Peyer's patch (tissue), 4 donors: ENCODE data around the gene CHSY1. TPM values are rescaled to one million over a fixed set of nuclear protein-coding genes. Genes with fewer than 3 reads are reported as not detected.
A peak's percentile ranks its signal among the peaks of the same experiment; 100 is the strongest.
"Not testable (repeated sequence)": the region's sequence is repeated elsewhere in the genome, so short reads cannot be mapped to it uniquely, and the experiment has no call there.

Experiments
- DNase-seq, 3 donors: peaks; one replicate each; pipeline ENCODE4 v3.0.0-alpha.2; 2017 to 2019
- H3K27ac ChIP-seq, 4 donors: fragments of 200-600 bp; sonication (generic); one replicate each; pipeline ENCODE4 v1.5.1; 2016 to 2019
- H3K27me3 ChIP-seq, 2 donors: fragments of 200-600 bp; sonication (generic); one replicate each; pipeline ENCODE4 v1.5.1; 2019
- H3K36me3 ChIP-seq, 3 donors: fragments of 200-600 bp; sonication (generic); one replicate each; pipeline ENCODE4 v1.5.1; 2016 to 2019
- H3K4me1 ChIP-seq, 4 donors: fragments of 200-600 bp; sonication (generic); one replicate each; pipeline ENCODE4 v1.5.1; 2016 to 2019
- H3K4me3 ChIP-seq, 4 donors: fragments of 200-600 bp; sonication (generic); 1 replicate in 3 of 4; 2 replicates in 1 of 4; pipeline ENCODE4 v1.5.1; 2016 to 2019; ENCODE audit warnings: mild to moderate bottlenecking in 1 of 4
- H3K9me3 ChIP-seq, 4 donors: fragments of 200-600 bp; sonication (generic); one replicate each; pipeline ENCODE4 v1.5.1; 2016 to 2019; ENCODE audit warnings: mild to moderate bottlenecking in 1 of 4
- POLR2A ChIP-seq, 2 donors: fragments of 450-650 bp; IDR thresholded peaks; one replicate each; pipeline ENCODE4 v1.5.1; 2017; ENCODE audit warnings: antibody characterized with exemption in 2 of 2, mild to moderate bottlenecking in 2 of 2, moderate library complexity in 2 of 2
- total RNA-seq, 4 donors: library from RNA; depleted of rRNA; stranded (reverse); fragments of >200 nt; gene quantifications; one replicate each; pipeline ENCODE4 v1.1.0, GENCODE V29; 2016
- TF ChIP-seq, protein P1 (sequence below), 6 experiments: fragments of 450-650 bp in 4 of 6; fragments of 200-600 bp in 2 of 6; sonication (generic) in 1 of 6; IDR thresholded peaks; one replicate each; pipeline ENCODE4 v1.5.1; 2017 to 2019; ENCODE audit warnings: antibody characterized with exemption in 6 of 6, mild to moderate bottlenecking in 3 of 6, moderate library complexity in 1 of 6

Gene CHSY1
- total RNA-seq, 4 donors from 2014 or later: 8.1 to 31.4 (median 9.3) TPM

DNA sequence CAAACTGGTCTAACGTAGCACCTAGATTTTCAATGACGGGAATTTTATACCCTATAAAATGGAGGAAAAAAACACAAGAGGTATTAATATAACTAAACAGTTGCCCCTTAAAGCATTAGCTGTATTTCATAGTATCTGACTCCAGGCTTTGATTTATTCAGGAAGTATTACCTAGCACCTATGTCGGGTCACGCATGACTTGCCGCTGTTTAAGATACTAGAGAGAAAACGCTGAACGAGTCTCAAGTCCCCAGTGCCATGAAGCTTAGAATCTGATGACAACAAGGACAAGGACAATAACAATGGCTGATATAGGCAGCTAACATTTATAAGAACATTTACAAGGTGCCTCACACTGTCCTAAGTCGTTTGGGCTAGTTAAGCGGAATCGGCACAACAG is 41.3 kb upstream of the CHSY1 start:
- H3K4me1 ChIP-seq: peaks cover 3 to 38% (median 6%) of the 10 kb centered on the region in 4 donors
- TF ChIP-seq, protein P1, sequence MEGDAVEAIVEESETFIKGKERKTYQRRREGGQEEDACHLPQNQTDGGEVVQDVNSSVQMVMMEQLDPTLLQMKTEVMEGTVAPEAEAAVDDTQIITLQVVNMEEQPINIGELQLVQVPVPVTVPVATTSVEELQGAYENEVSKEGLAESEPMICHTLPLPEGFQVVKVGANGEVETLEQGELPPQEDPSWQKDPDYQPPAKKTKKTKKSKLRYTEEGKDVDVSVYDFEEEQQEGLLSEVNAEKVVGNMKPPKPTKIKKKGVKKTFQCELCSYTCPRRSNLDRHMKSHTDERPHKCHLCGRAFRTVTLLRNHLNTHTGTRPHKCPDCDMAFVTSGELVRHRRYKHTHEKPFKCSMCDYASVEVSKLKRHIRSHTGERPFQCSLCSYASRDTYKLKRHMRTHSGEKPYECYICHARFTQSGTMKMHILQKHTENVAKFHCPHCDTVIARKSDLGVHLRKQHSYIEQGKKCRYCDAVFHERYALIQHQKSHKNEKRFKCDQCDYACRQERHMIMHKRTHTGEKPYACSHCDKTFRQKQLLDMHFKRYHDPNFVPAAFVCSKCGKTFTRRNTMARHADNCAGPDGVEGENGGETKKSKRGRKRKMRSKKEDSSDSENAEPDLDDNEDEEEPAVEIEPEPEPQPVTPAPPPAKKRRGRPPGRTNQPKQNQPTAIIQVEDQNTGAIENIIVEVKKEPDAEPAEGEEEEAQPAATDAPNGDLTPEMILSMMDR (IDR thresholded peaks at IDR 0.05): no peak
- no peak for TF ChIP-seq POLR2A (IDR thresholded peaks at IDR 0.05)
- H3K4me3 ChIP-seq: peak overlapping the region in 3 of 4 donors; percentile 70 to 97 (median 88)

GRCh38 chr15:101288905-101289513 is 37.2 kb upstream of the CHSY1 start:
- TF ChIP-seq, protein P1 (IDR thresholded peaks at IDR 0.05): peak; percentile 20 to 72 (median 62)
- TF ChIP-seq POLR2A (IDR thresholded peaks at IDR 0.05): no peak
- Histone ChIP-seq H3K27me3 (no peaks in the 10 kb centered on the region), H3K4me1 (peaks cover 3 to 31% (median 8%) of the 10 kb centered on the region in 4 donors), H3K4me3 (no peak overlapping the region), H3K36me3 (peaks cover 0 to 64% (median 0%) of the 10 kb centered on the region in 3 donors), H3K27ac (no peak overlapping the region), H3K9me3 (no peaks in the 10 kb centered on the region)
- no peak for DNase-seq

More for the DNA sequence above, 41.3 kb upstream of the CHSY1 start:
- H3K9me3 ChIP-seq: no peaks in the 10 kb centered on the region
- H3K36me3 ChIP-seq: peaks cover 0 to 24% (median 0%) of the 10 kb centered on the region in 3 donors
- no peak overlapping the region for H3K27ac ChIP-seq
- DNase-seq: peak in 2 of 3 donors; percentile 47 to 60
- H3K27me3 ChIP-seq: no peaks in the 10 kb centered on the region

DNA sequence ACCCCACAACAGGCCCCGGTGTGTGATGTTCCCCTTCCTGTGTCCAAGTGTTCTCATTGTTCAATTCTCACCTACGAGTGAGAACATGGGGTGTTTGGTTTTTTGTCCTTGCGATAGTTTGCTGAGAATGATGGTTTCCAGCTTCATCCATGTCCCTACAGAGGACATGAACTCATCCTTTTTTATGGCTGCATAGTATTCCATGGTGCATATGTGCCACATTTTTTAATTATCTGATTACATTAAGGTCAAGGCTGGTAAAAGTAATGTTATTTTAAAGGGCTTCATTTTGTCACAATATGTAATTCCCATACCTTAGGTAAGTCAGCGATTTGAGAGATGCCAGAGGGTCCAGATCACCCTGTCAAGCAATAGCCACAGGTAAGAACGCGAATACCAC is 35.5 kb upstream of the CHSY1 start:
- H3K27ac ChIP-seq: peak overlapping the region in 2 of 4 donors; percentile 19 to 26
- peaks cover 0 to 80% (median 0%) of the 10 kb centered on the region in 3 donors for H3K36me3 ChIP-seq
- H3K4me3 ChIP-seq, DNase-seq, H3K27me3 ChIP-seq, H3K9me3 ChIP-seq: not testable (repeated sequence)
- peaks cover 0 to 16% (median 2%) of the 10 kb centered on the region in 4 donors for H3K4me1 ChIP-seq

- TF ChIP-seq POLR2A (IDR thresholded peaks at IDR 0.05): no peak
- TF ChIP-seq, protein P1 (IDR thresholded peaks at IDR 0.05): no peak
- peaks cover 0 to 79% (median 0%) of the 10 kb centered on the region in 3 donors for H3K36me3 ChIP-seq
- H3K4me1 ChIP-seq: peaks cover 0 to 9% (median 2%) of the 10 kb centered on the region in 4 donors
- no peak for DNase-seq
- no peaks in the 10 kb centered on the region for H3K9me3 ChIP-seq
- H3K4me3 ChIP-seq: peak overlapping the region in 1 of 4 donors; percentile 17
- peak overlapping the region in 2 of 4 donors; percentile 19 to 26 for H3K27ac ChIP-seq
- H3K27me3 ChIP-seq: no peaks in the 10 kb centered on the region
These were observed 34.7 kb upstream of the CHSY1 start for GRCh38 chr15:101286471-101287114.

DNA sequence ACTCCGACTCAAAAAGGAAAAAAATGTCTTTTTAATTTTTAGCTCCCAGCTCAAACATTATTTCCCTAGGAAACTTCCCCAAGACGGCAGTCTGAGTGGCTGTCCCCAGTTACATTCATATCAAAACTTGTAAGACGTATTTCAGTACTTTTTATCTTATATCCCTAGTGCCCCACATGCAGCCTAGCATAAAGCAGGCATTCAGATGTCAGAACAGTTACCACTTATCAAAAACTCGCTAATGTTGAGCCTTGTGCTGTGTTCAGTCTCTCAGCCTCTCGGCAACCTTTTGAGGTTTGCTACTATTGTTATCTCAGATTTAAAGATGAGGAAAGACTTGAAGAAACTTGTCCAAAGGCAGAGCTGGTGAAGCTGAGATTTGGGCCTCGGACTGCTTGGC is 32.1 kb upstream of the CHSY1 start:
- peaks cover 0 to 80% (median 0%) of the 10 kb centered on the region in 3 donors for H3K36me3 ChIP-seq
- no peak overlapping the region for H3K27ac ChIP-seq
- H3K4me1 ChIP-seq: peaks cover 0 to 20% (median 2%) of the 10 kb centered on the region in 4 donors
- DNase-seq: no peak
- no peak for TF ChIP-seq POLR2A (IDR thresholded peaks at IDR 0.05)
- TF ChIP-seq, protein P1 (IDR thresholded peaks at IDR 0.05): no peak
- H3K27me3 ChIP-seq: no peaks in the 10 kb centered on the region
- H3K4me3 ChIP-seq: no peak overlapping the region
- no peaks in the 10 kb centered on the region for H3K9me3 ChIP-seq

- DNase-seq: peak in 1 of 3 donors; percentile 80
- peak overlapping the region in 3 of 4 donors; percentile 63 to 99 (median 80) for H3K27ac ChIP-seq
These were observed 28.2 kb upstream of the CHSY1 start for GRCh38 chr15:101280007-101280406.

More at GRCh38 chr15:101280007-101280406, 28.2 kb upstream of the CHSY1 start:
- H3K27me3 ChIP-seq: no peaks in the 10 kb centered on the region
- no peak overlapping the region for H3K4me3 ChIP-seq
- peaks cover 0 to 51% (median 0%) of the 10 kb centered on the region in 3 donors for H3K36me3 ChIP-seq
- TF ChIP-seq, protein P1 (IDR thresholded peaks at IDR 0.05): no peak
- no peak for TF ChIP-seq POLR2A (IDR thresholded peaks at IDR 0.05)
- H3K4me1 ChIP-seq: peaks cover 2 to 26% (median 6%) of the 10 kb centered on the region in 4 donors
- no peaks in the 10 kb centered on the region for H3K9me3 ChIP-seq
